AG04449 (cell line): ENCODE results near the gene TENM3.

Experiments
- CTCF ChIA-PET: fragments of 350-600 bp; formaldehyde crosslinking; extraction: SDS; loops from one replicate; lab custom pipeline; 2021; ENCODE audit warnings: antibody characterized with exemption; lab: Yijun Ruan, JAX
- POLR2A ChIA-PET: fragments of 400-600, 350-600 bp; formaldehyde crosslinking; extraction: SDS; loops from one replicate; lab custom pipeline; 2020; ENCODE audit warnings: antibody characterized with exemption, inconsistent platforms; lab: Yijun Ruan, JAX
- DNase-seq: peaks from one replicate; pipeline ENCODE4 v3.0.0-alpha.2; 2010; ENCODE audit warnings: low read depth, low spot score
- H3K4me3 ChIP-seq: 2 replicates; pipeline ENCODE4 v1.5.1; 2011; ENCODE audit warnings: low read depth, mild to moderate bottlenecking, control low read depth, low read length
- CTCF ChIP-seq: IDR thresholded peaks from one replicate; pipeline ENCODE4 v1.5.1; 2011; ENCODE audit warnings: mild to moderate bottlenecking, moderate library complexity, low read length, control low read depth, inconsistent platforms; ENCODE audit not compliant: insufficient read depth; ENCODE audit errors: missing control alignments

TENM3 gene

GRCh38 chr4:182825003-182825402, 581.8 kb downstream of the TENM3 start:
- ChIA-PET POLR2A (no interaction called here), CTCF (no interaction called here)
- TF ChIP-seq CTCF = no peak
- DNase-seq = no peak
- H3K4me3 ChIP-seq = no peak overlapping the region

GRCh38 chr4:182825786-182826185, 582.6 kb downstream of the TENM3 start:
- no peak for TF ChIP-seq CTCF
- no peak overlapping the region for H3K4me3 ChIP-seq
- DNase-seq = no peak
- POLR2A ChIA-PET = no interaction called here
- CTCF ChIA-PET = no interaction called here

GRCh38 chr4:182826391-182826790, 583.2 kb downstream of the TENM3 start:
- DNase-seq = no peak
- CTCF ChIA-PET = interaction anchor here (1.1 kb wide), 1 partner anchor 20 kb away, joined by 3 read pairs; no protein-coding TSS in a partner anchor
- no peak overlapping the region for H3K4me3 ChIP-seq
- TF ChIP-seq CTCF = no peak
- POLR2A ChIA-PET = no interaction called here

GRCh38 chr4:182827166-182827565, 584.0 kb downstream of the TENM3 start:
- DNase-seq = no peak
- TF ChIP-seq CTCF = no peak
- no peak overlapping the region for H3K4me3 ChIP-seq
- ChIA-PET CTCF (interaction anchor here (1.1 kb wide), 1 partner anchor 21 kb away, joined by 3 read pairs; no protein-coding TSS in a partner anchor), POLR2A (interaction anchor here (0.8 kb wide), 1 partner anchor 36 kb away, joined by 3 read pairs; no protein-coding TSS in a partner anchor)

- ChIA-PET CTCF (no interaction called here), POLR2A (no interaction called here)
- no peak for DNase-seq
- H3K4me3 ChIP-seq = no peak overlapping the region
- no peak for TF ChIP-seq CTCF
Measured at GRCh38 chr4:182827954-182828353, 584.8 kb downstream of the TENM3 start.

GRCh38 chr4:182828360-182829025, 585.3 kb downstream of the TENM3 start:
- no peak overlapping the region for H3K4me3 ChIP-seq
- DNase-seq = no peak
- CTCF ChIA-PET = no interaction called here
- no peak for TF ChIP-seq CTCF
- POLR2A ChIA-PET = no interaction called here
